ENCODE data around the gene TNPO1. TPM values are rescaled to one million over a fixed set of nuclear protein-coding genes. Genes with fewer than 3 reads are reported as not detected.

The TNPO1 gene
- total and polyA plus RNA-seq, 12 donors, result 5.3 to 78.0 (median 67.5) TPM

DNA sequence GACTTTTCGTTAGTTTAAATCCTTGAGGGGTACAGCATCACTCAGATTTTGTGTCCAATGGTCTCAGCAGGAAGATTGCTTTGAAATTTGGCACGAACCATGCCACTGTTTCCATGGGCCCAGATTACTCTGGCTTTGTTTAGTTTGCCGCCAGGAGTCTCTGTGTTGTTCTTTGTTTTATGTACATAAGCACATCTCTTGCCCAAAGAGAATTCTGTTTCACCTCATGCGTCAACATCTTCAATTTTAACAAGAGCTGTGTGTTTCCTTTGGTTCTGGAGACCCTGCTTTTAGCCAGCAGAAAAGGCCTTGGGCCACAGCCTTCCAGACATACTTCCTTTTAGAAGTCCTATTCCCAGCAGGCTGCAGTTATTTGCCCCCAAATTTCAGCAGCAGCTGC, 62.4 kb downstream of the TNPO1 start:
- no peaks in the 10 kb centered on the region for H3K27me3 ChIP-seq
- H3K4me1 ChIP-seq, result no peaks in the 10 kb centered on the region
- WGBS, 2 donors, result 92 to 94% methylated on average over 4 of the region's 4 CpGs
- TF ChIP-seq, protein P1, sequence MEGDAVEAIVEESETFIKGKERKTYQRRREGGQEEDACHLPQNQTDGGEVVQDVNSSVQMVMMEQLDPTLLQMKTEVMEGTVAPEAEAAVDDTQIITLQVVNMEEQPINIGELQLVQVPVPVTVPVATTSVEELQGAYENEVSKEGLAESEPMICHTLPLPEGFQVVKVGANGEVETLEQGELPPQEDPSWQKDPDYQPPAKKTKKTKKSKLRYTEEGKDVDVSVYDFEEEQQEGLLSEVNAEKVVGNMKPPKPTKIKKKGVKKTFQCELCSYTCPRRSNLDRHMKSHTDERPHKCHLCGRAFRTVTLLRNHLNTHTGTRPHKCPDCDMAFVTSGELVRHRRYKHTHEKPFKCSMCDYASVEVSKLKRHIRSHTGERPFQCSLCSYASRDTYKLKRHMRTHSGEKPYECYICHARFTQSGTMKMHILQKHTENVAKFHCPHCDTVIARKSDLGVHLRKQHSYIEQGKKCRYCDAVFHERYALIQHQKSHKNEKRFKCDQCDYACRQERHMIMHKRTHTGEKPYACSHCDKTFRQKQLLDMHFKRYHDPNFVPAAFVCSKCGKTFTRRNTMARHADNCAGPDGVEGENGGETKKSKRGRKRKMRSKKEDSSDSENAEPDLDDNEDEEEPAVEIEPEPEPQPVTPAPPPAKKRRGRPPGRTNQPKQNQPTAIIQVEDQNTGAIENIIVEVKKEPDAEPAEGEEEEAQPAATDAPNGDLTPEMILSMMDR (IDR thresholded peaks at IDR 0.05), result no peak
- H3K4me3 ChIP-seq, result no peak overlapping the region
- H3K27ac ChIP-seq, result no peak overlapping the region
- H3K36me3 ChIP-seq, result peaks cover 0 to 100% (median 64%) of the 10 kb centered on the region in 9 donors
- intact Hi-C loops (cut with DNase I), result no loop called here
- DNase-seq (no peak), ATAC-seq (no peak)
- no peaks in the 10 kb centered on the region for H3K9me3 ChIP-seq

DNA sequence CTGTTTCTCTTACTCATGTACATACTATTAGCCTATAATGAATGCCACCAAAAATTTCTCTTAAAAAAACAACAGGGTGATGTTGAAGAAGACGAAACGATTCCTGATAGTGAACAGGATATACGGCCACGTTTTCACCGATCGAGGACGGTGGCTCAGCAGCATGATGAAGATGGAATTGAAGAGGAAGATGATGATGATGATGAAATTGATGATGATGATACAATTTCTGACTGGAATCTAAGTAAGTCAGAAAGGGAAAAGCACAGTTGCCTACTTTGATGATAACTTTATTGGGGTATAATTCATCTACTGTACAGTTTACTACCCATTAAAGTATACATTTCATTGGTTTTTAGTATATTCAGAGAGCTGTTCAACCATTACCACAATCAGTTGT, 66.5 kb downstream of the TNPO1 start:
- ATAC-seq (no peak), DNase-seq (no peak)
- intact Hi-C loops (cut with DNase I), result no loop called here
- 95 to 96% methylated on average over 7 of the region's 7 CpGs for WGBS, 2 donors
- no peaks in the 10 kb centered on the region for H3K27me3 ChIP-seq
- no peak overlapping the region for H3K4me3 ChIP-seq
- TF ChIP-seq, protein P1 (IDR thresholded peaks at IDR 0.05), result no peak
- peaks cover 0 to 100% (median 74%) of the 10 kb centered on the region in 9 donors for H3K36me3 ChIP-seq
- peaks cover 0 to 9% (median 4%) of the 10 kb centered on the region in 9 donors for H3K4me1 ChIP-seq
- no peaks in the 10 kb centered on the region for H3K9me3 ChIP-seq
- no peak overlapping the region for H3K27ac ChIP-seq

DNA sequence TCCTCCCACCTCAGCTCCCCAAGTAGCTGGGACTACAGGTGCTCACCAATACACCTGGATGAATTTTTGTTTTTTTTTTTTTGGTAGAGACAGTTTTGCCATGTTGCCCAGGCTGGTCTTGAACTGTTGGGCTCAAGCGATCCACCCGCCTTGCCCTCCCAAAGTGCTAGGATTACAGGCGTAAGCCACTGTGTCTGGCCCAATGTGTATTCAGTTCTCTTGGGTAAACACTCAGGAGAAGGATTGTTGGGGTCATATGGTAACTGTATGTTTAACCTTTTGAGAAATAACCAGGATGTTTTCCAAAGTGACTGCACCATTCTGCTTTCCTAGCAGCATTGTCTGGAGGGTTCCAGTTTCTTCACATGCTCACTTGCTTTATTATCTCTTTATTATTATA, 67.4 kb downstream of the TNPO1 start:
- ATAC-seq (no peak), DNase-seq (no peak)
- no peak overlapping the region for H3K4me3 ChIP-seq
- TF ChIP-seq, protein P1 (IDR thresholded peaks at IDR 0.05), result no peak
- peaks cover 0 to 9% (median 4%) of the 10 kb centered on the region in 9 donors for H3K4me1 ChIP-seq
- no peaks in the 10 kb centered on the region for H3K27me3 ChIP-seq
- intact Hi-C loops (cut with DNase I), result no loop called here
- WGBS, 2 donors, result 97 to 99% methylated on average over 3 of the region's 3 CpGs
- H3K9me3 ChIP-seq, result no peaks in the 10 kb centered on the region
- no peak overlapping the region for H3K27ac ChIP-seq
- peaks cover 0 to 100% (median 75%) of the 10 kb centered on the region in 9 donors for H3K36me3 ChIP-seq

DNA sequence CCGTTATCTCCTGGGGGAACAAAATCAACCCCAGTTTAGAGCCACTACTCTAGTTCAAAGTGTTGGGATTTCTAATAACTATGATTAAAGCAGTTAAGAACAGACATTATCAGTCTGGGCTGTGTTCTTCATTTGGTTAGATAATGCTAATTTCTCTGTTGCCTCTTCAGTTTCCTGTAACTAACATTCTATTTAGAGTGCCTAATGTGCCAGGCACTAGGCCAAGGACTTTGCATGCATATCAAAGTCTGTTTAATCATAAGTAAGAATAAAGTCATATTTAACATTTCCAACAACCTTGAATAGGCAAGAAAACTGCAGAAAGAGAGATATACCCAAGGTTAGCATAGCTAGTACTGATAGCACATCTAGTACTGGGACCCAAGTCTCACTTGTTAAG, 68.4 kb downstream of the TNPO1 start:
- peaks cover 0 to 9% (median 4%) of the 10 kb centered on the region in 9 donors for H3K4me1 ChIP-seq
- intact Hi-C loops (cut with DNase I), result no loop called here
- ATAC-seq (peak in 1 of 8 donors; percentile 42), DNase-seq (no peak)
- TF ChIP-seq, protein P1 (IDR thresholded peaks at IDR 0.05), result no peak
- WGBS, 2 donors, result 55 to 74% methylated on average over 1 of the region's 1 CpG
- H3K36me3 ChIP-seq, result peaks cover 0 to 100% (median 69%) of the 10 kb centered on the region in 9 donors
- no peak overlapping the region for H3K4me3 ChIP-seq
- no peaks in the 10 kb centered on the region for H3K9me3 ChIP-seq
- peak overlapping the region in 1 of 10 donors; percentile 12 for H3K27ac ChIP-seq
- H3K27me3 ChIP-seq, result no peaks in the 10 kb centered on the region

Measured in heart right ventricle (tissue), 16 donors.